IMR-90 (cell line): Measurements from ENCODE around the gene SLC50A1. TPM values are rescaled to one million over a fixed set of nuclear protein-coding genes. Genes with fewer than 3 reads are reported as not detected.

Source experiments
- ATAC-seq: fragments of 200-7000 bp; cut with Tn5 transposase; 2 replicates; pipeline ENCODE4 v1.9.1; 2020; ENCODE audit warnings: low read depth, mild to moderate bottlenecking, moderate library complexity
- BruUV-seq: library from RNA; stranded (reverse); fragments of 400-500 nt; replicated peaks from 2 replicates; lab custom pipeline; 2021; lab: Mats Ljungman, UMichigan
- CTCF ChIA-PET: fragments of 300-600 bp; formaldehyde crosslinking; extraction: SDS; loops from one replicate; lab custom pipeline; 2021; ENCODE audit warnings: antibody characterized with exemption; lab: Yijun Ruan, JAX
- POLR2A ChIA-PET: fragments of 300-600 bp; sonication (Branson Sonifier 250); formaldehyde crosslinking; loops from one replicate; lab custom pipeline; 2022; ENCODE audit warnings: antibody characterized with exemption; ENCODE audit not compliant: unreplicated experiment; lab: Charles Lee
- DNase-seq: peaks from one replicate; pipeline ENCODE4 v3.0.0; 2013
- H2AFZ ChIP-seq: replicated peaks from 2 replicates; pipeline ENCODE3; 2013; ENCODE audit warnings: low read length, mild to moderate bottlenecking; ENCODE audit not compliant: poor library complexity
- H2AK5ac ChIP-seq: 2 replicates; pipeline ENCODE4 v1.6.1; 2013; ENCODE audit warnings: low read depth, low read length, inconsistent platforms
- H2AK9ac ChIP-seq: replicated peaks from 2 replicates; pipeline ENCODE3; 2013; ENCODE audit warnings: mild to moderate bottlenecking, low read depth, low read length, moderate library complexity; ENCODE audit not compliant: poor library complexity
- H2BK120ac ChIP-seq: 2 replicates; pipeline ENCODE4 v1.6.1; 2013; ENCODE audit warnings: low read depth, low read length, inconsistent platforms
- H2BK15ac ChIP-seq: 3 replicates; pipeline ENCODE4 v1.6.1; 2013; ENCODE audit warnings: low read depth, low read length, inconsistent platforms
- H2BK20ac ChIP-seq: 2 replicates; pipeline ENCODE4 v1.6.1; 2013; ENCODE audit warnings: low read depth, mild to moderate bottlenecking, inconsistent platforms, low read length, moderate library complexity
- H2BK5ac ChIP-seq: 2 replicates; pipeline ENCODE4 v1.6.1; 2013; ENCODE audit warnings: mild to moderate bottlenecking, low read depth, low read length, inconsistent platforms; ENCODE audit not compliant: poor library complexity, severe bottlenecking
- H3K14ac ChIP-seq: replicated peaks from 2 replicates; pipeline ENCODE4 v1.6.1; 2013; ENCODE audit warnings: low read depth, low read length, inconsistent platforms
- H3K18ac ChIP-seq: 2 replicates; pipeline ENCODE4 v1.6.1; 2013; ENCODE audit warnings: low read depth, low read length, control low read depth
- H3K23ac ChIP-seq: 2 replicates; pipeline ENCODE4 v1.6.1; 2013; ENCODE audit warnings: low read depth, low read length, inconsistent platforms
- H3K27ac ChIP-seq: 2 replicates; pipeline ENCODE4 v1.5.1; 2013; ENCODE audit warnings: mild to moderate bottlenecking, control low read depth, low read length; ENCODE audit not compliant: insufficient read depth
- H3K27me3 ChIP-seq: 2 replicates; pipeline ENCODE4 v1.6.1; 2013; ENCODE audit warnings: low read length; ENCODE audit not compliant: control insufficient read depth, insufficient read depth
- H3K36me3 ChIP-seq: 2 replicates; pipeline ENCODE4 v1.6.1; 2013; ENCODE audit warnings: low read length, mixed read lengths; ENCODE audit not compliant: control insufficient read depth, insufficient read depth
- H3K4ac ChIP-seq: 2 replicates; pipeline ENCODE4 v1.6.1; 2013; ENCODE audit warnings: low read depth, low read length, inconsistent platforms
- H3K4me1 ChIP-seq: 2 replicates; pipeline ENCODE4 v1.6.1; 2013; ENCODE audit warnings: low read length, mixed read lengths; ENCODE audit not compliant: control insufficient read depth, insufficient read depth
- H3K4me2 ChIP-seq: 2 replicates; pipeline ENCODE4 v1.6.1; 2013; ENCODE audit warnings: low read depth, mild to moderate bottlenecking, control low read depth, low read length, moderate library complexity
- H3K4me3 ChIP-seq: 2 replicates; pipeline ENCODE4 v1.5.1; 2013; ENCODE audit warnings: low read depth, mild to moderate bottlenecking, control low read depth, low read length, moderate library complexity; ENCODE audit not compliant: insufficient read depth
- H3K56ac ChIP-seq: 2 replicates; pipeline ENCODE4 v1.6.1; 2013; ENCODE audit warnings: low read length, inconsistent platforms; ENCODE audit not compliant: insufficient read depth; ENCODE audit errors: extremely low read depth
- H3K79me1 ChIP-seq, 2 experiments: 2 replicates each; pipeline ENCODE4 v1.6.1; 2013; ENCODE audit warnings: low read length in 2 of 2, inconsistent platforms in 1 of 2, low read depth in 1 of 2
- H3K9ac ChIP-seq: 2 replicates; pipeline ENCODE4 v1.6.1; 2013; ENCODE audit warnings: low read depth, low read length, control low read depth
- H3K9me1 ChIP-seq: 2 replicates; pipeline ENCODE4 v1.6.1; 2013; ENCODE audit warnings: low read length, inconsistent platforms; ENCODE audit not compliant: insufficient read depth
- H3K9me3 ChIP-seq: 2 replicates; pipeline ENCODE4 v1.6.1; 2013; ENCODE audit warnings: low read length; ENCODE audit not compliant: control insufficient read depth, insufficient read depth
- H4K20me1 ChIP-seq: 2 replicates; pipeline ENCODE4 v1.6.1; 2013; ENCODE audit warnings: low read length, inconsistent platforms; ENCODE audit not compliant: insufficient read depth
- H4K5ac ChIP-seq: 2 replicates; pipeline ENCODE4 v1.6.1; 2013; ENCODE audit warnings: mild to moderate bottlenecking, low read depth, low read length, control low read depth
- H4K8ac ChIP-seq, 2 experiments: 2 replicates each; pipeline ENCODE4 v1.6.1; 2013; ENCODE audit warnings: low read depth in 2 of 2, low read length in 2 of 2, control low read depth in 1 of 2, inconsistent platforms in 1 of 2
- H4K91ac ChIP-seq: 2 replicates; pipeline ENCODE4 v1.6.1; 2013; ENCODE audit warnings: low read depth, low read length, inconsistent platforms; ENCODE audit not compliant: insufficient read depth
- CHD1 ChIP-seq: IDR thresholded peaks from 2 replicates; pipeline ENCODE4 v1.6.1; 2012; ENCODE audit warnings: low read depth, low read length, improper control_type of control experiment
- MAZ ChIP-seq: IDR thresholded peaks from 2 replicates; pipeline ENCODE4 v1.6.1; 2012; ENCODE audit warnings: low read depth, mild to moderate bottlenecking, low read length, improper control_type of control experiment, moderate library complexity, borderline replicate concordance
- WGBS, 2 experiments: methylation state at CpG; one replicate each; pipeline versions ENCODE4 v1.1.5 to v1.1.7; 2013; ENCODE audit warnings: missing lambda C conversion rate in 2 of 2; ENCODE audit not compliant: insufficient read length in 1 of 2; ENCODE audit errors: extremely low coverage in 2 of 2; 5-methylcytosine and 5-hydroxymethylcytosine counted together
- dilution Hi-C: fragments of 300-500 bp; cut with HindIII; formaldehyde crosslinking; loops from one replicate; pipeline ENCODE4 v1.14.3; 2018; ENCODE audit warnings: low sequenced_read_pairs; ENCODE audit not compliant: unreplicated experiment
- in situ Hi-C: fragments of 300-500 bp; cut with MboI; formaldehyde crosslinking; loops from 3 replicates; pipeline ENCODE4 v1.14.3; 2019; ENCODE audit warnings: low sequenced_read_pairs, inconsistent platforms, mixed read lengths
- intact Hi-C: fragments of 100-400 bp; cut with micrococcal nuclease; formaldehyde crosslinking; loops from 2 replicates; pipeline ENCODE4 v1.10.0; 2022
- microRNA-seq, 2 experiments: library from miRNA; stranded (forward) in 1 of 2; unstranded in 1 of 2; fragments of 10-50 nt in 1 of 2; fragments of <30 nt in 1 of 2; gene quantifications in 1 of 2; microRNA quantifications in 1 of 2; one replicate each; pipeline versions ENCODE3 to v1.1.0; 2013 to 2020; ENCODE audit not compliant: insufficient read depth in 1 of 2, insufficient read length in 1 of 2, unreplicated experiment in 1 of 2
- polyA plus RNA-seq, 3 experiments: library from polyadenylated mRNA; depleted of rRNA; stranded (reverse); fragments of >200 nt; gene quantifications; 2 replicates each; pipeline ENCODE4 v1.2.3, GENCODE V29; 2012; ENCODE audit warnings: low replicate concordance in 1 of 3
- small RNA-seq, 5 experiments: library from RNA; depleted of rRNA; stranded (forward); fragments of <200 nt; gene quantifications; one replicate each; pipeline ENCODE3, GENCODE V24; 2012
- total RNA-seq: library from RNA; depleted of rRNA; stranded (reverse); fragments of >200 nt; gene quantifications from 2 replicates; pipeline ENCODE4 v1.2.3, GENCODE V29; 2012; rRNA removed

SLC50A1 gene
- total and polyA plus RNA-seq, 2 of the 4 experiments (the other 2 are of a cell fraction), result 20.6 to 20.8 TPM

- no peak overlapping the region for H2BK120ac ChIP-seq
- H3K79me1 ChIP-seq, result no peaks in the 10 kb centered on the region
- ChIA-PET POLR2A (interaction anchor here (0.5 kb wide), 1 partner anchor 71 kb away, joined by 3 read pairs; no protein-coding TSS in a partner anchor), CTCF (no interaction called here)
- H4K20me1 ChIP-seq, result no peaks in the 10 kb centered on the region
- H2AFZ ChIP-seq, result no peak overlapping the region
- WGBS, 2 experiments, result 88% methylated on average over 12 of the region's 14 CpGs; no CpG with 5 or more reads in 1 of the 2 experiments
- TF ChIP-seq CHD1, result no peak
- TF ChIP-seq MAZ, result no peak
- H3K18ac ChIP-seq, result no peak overlapping the region
- H3K9me1 ChIP-seq, result peaks cover 4% of the 10 kb centered on the region
- no peaks in the 10 kb centered on the region for H3K9me3 ChIP-seq
- no peak for DNase-seq
- H3K14ac ChIP-seq, result no peak overlapping the region
- no peak overlapping the region for H2BK20ac ChIP-seq
- H3K4me1 ChIP-seq, result peaks cover 4% of the 10 kb centered on the region
- no peak overlapping the region for H2BK15ac ChIP-seq
- ATAC-seq, result no peak
- no TSS peak for BruUV-seq
- H3K56ac ChIP-seq, result no peak overlapping the region
- H3K4me2 ChIP-seq, result no peak overlapping the region
- H3K36me3 ChIP-seq, result peaks cover 4% of the 10 kb centered on the region; the same call in 1 of the 2 replicates
- H3K23ac ChIP-seq, result no peak overlapping the region
- H4K5ac ChIP-seq, result no peak overlapping the region
- H2BK5ac ChIP-seq, result no peak overlapping the region
- intact Hi-C loops, result no loop called here
- in situ Hi-C loops, result no loop called here
- no peak overlapping the region for H3K4me3 ChIP-seq
- no peak overlapping the region for H3K9ac ChIP-seq
- no peak overlapping the region for H4K8ac ChIP-seq
- no peak overlapping the region for H3K4ac ChIP-seq
- dilution Hi-C loops, result no loop called here
- no peaks in the 10 kb centered on the region for H3K27me3 ChIP-seq
- H2AK9ac ChIP-seq, result no peak overlapping the region
- no peak overlapping the region for H2AK5ac ChIP-seq
- no peak overlapping the region for H4K91ac ChIP-seq
- no peak overlapping the region for H3K27ac ChIP-seq
Measured at GRCh38 chr1:155188268-155188667, 52.6 kb downstream of the SLC50A1 start.

Small RNAs within 50 kb of the gene (microRNA-seq; reads per million reads assigned to microRNA genes)
- gene HMGN2P18 (ENCODE audit: insufficient read depth, insufficient read length) (not detected), gene RF00019 (ENCODE audit: insufficient read depth, insufficient read length) (not detected)

Small RNAs within 50 kb of the gene (small RNA-seq; reads per million reads assigned to genes)
- gene HMGN2P18, result 0 reads per million in 5 experiments
- 0 reads per million in 5 experiments for gene RF00019

Other genes starting within 250 kb of the SLC50A1 start
- gene PMVK, start 199.1 kb upstream of the SLC50A1 start, total RNA-seq, result 7.2 and 9.0 TPM in 2 replicates
- 28.1 and 31.8 TPM in 2 replicates for gene PMVK, start 199.1 kb upstream of the SLC50A1 start, polyA plus RNA-seq (2012; rRNA removed)
- 24.2 and 28.3 TPM in 2 replicates for gene PBXIP1, start 179.8 kb upstream of the SLC50A1 start, total RNA-seq
- gene PBXIP1, start 179.8 kb upstream of the SLC50A1 start, polyA plus RNA-seq (2012; rRNA removed), result 40.5 and 44.2 TPM in 2 replicates
- 5.3 and 5.4 TPM in 2 replicates for gene PYGO2, start 174.1 kb upstream of the SLC50A1 start, total RNA-seq
- 12.3 and 14.8 TPM in 2 replicates for gene PYGO2, start 174.1 kb upstream of the SLC50A1 start, polyA plus RNA-seq (2012; rRNA removed)
- gene SHC1, start 165.1 kb upstream of the SLC50A1 start, total RNA-seq, result 291 and 355 TPM in 2 replicates
- 337 and 352 TPM in 2 replicates for gene SHC1, start 165.1 kb upstream of the SLC50A1 start, polyA plus RNA-seq (2012; rRNA removed)
- 129 and 140 TPM in 2 replicates for gene CKS1B, start 161.2 kb upstream of the SLC50A1 start, total RNA-seq
- 195 and 272 TPM in 2 replicates for gene CKS1B, start 161.2 kb upstream of the SLC50A1 start, polyA plus RNA-seq (2012; rRNA removed)
- gene FLAD1, start 152.5 kb upstream of the SLC50A1 start, total RNA-seq, result 19.7 and 26.3 TPM in 2 replicates
- gene FLAD1, start 152.5 kb upstream of the SLC50A1 start, polyA plus RNA-seq (2012; rRNA removed), result 37.3 and 39.9 TPM in 2 replicates
- not detected in 2 replicates for gene LENEP, start 142.3 kb upstream of the SLC50A1 start, total RNA-seq
- not detected in 2 replicates for gene LENEP, start 142.3 kb upstream of the SLC50A1 start, polyA plus RNA-seq (2012; rRNA removed)
- gene ZBTB7B, start 133.1 kb upstream of the SLC50A1 start, total RNA-seq, result 7.2 and 7.7 TPM in 2 replicates
- 17.4 and 22.4 TPM in 2 replicates for gene ZBTB7B, start 133.1 kb upstream of the SLC50A1 start, polyA plus RNA-seq (2012; rRNA removed)
- gene DCST2, start 102.1 kb upstream of the SLC50A1 start, total RNA-seq, result not detected in 2 replicates
- 0.14 and 0.30 TPM in 2 replicates for gene DCST2, start 102.1 kb upstream of the SLC50A1 start, polyA plus RNA-seq (2012; rRNA removed)
- not detected in 2 replicates for gene DCST1, start 102.0 kb upstream of the SLC50A1 start, total RNA-seq
- gene DCST1, start 102.0 kb upstream of the SLC50A1 start, polyA plus RNA-seq (2012; rRNA removed), result not detected in 2 replicates
- 25.6 and 29.7 TPM in 2 replicates for gene ADAM15, start 84.5 kb upstream of the SLC50A1 start, total RNA-seq
- 52.4 and 65.6 TPM in 2 replicates for gene ADAM15, start 84.5 kb upstream of the SLC50A1 start, polyA plus RNA-seq (2012; rRNA removed)
- 3.3 and 3.8 TPM in 2 replicates for gene EFNA4, start 72.1 kb upstream of the SLC50A1 start, total RNA-seq
- 11.8 and 16.3 TPM in 2 replicates for gene EFNA4, start 72.1 kb upstream of the SLC50A1 start, polyA plus RNA-seq (2012; rRNA removed)
- gene EFNA3, start 57.0 kb upstream of the SLC50A1 start, total RNA-seq, result 0.56 and 0.72 TPM in 2 replicates
- gene EFNA3, start 57.0 kb upstream of the SLC50A1 start, polyA plus RNA-seq (2012; rRNA removed), result 1.6 TPM in 2 replicates
- gene EFNA1, start 8.0 kb upstream of the SLC50A1 start, total RNA-seq, result 0.28 and 0.90 TPM in 2 replicates
- gene EFNA1, start 8.0 kb upstream of the SLC50A1 start, polyA plus RNA-seq (2012; rRNA removed), result 1.4 and 1.6 TPM in 2 replicates
- gene DPM3, start 4.7 kb downstream of the SLC50A1 start, total RNA-seq, result 29.0 and 30.6 TPM in 2 replicates
- gene DPM3, start 4.7 kb downstream of the SLC50A1 start, polyA plus RNA-seq (2012; rRNA removed), result 129 and 138 TPM in 2 replicates
- gene KRTCAP2, start 37.5 kb downstream of the SLC50A1 start, total RNA-seq, result 76.1 and 76.7 TPM in 2 replicates
- 189 and 232 TPM in 2 replicates for gene KRTCAP2, start 37.5 kb downstream of the SLC50A1 start, polyA plus RNA-seq (2012; rRNA removed)
- 2.3 and 2.5 TPM in 2 replicates for gene TRIM46, start 38.0 kb downstream of the SLC50A1 start, total RNA-seq
- gene TRIM46, start 38.0 kb downstream of the SLC50A1 start, polyA plus RNA-seq (2012; rRNA removed), result 6.2 and 6.9 TPM in 2 replicates
- gene THBS3, start 72.0 kb downstream of the SLC50A1 start, total RNA-seq, result 13.1 and 15.1 TPM in 2 replicates
- 28.3 and 30.4 TPM in 2 replicates for gene THBS3, start 72.0 kb downstream of the SLC50A1 start, polyA plus RNA-seq (2012; rRNA removed)
- 51.4 and 67.2 TPM in 2 replicates for gene MTX1, start 72.8 kb downstream of the SLC50A1 start, total RNA-seq
- 73.7 and 73.9 TPM in 2 replicates for gene MTX1, start 72.8 kb downstream of the SLC50A1 start, polyA plus RNA-seq (2012; rRNA removed)
- gene ENTREP3, start 119.6 kb downstream of the SLC50A1 start, total RNA-seq, result 1.4 TPM in 2 replicates
- gene ENTREP3, start 119.6 kb downstream of the SLC50A1 start, polyA plus RNA-seq (2012; rRNA removed), result 23.8 and 27.9 TPM in 2 replicates
- gene SCAMP3, start 126.5 kb downstream of the SLC50A1 start, total RNA-seq, result 29.2 and 30.5 TPM in 2 replicates
- 118 and 144 TPM in 2 replicates for gene SCAMP3, start 126.5 kb downstream of the SLC50A1 start, polyA plus RNA-seq (2012; rRNA removed)
- 19.2 and 19.7 TPM in 2 replicates for gene CLK2, start 137.7 kb downstream of the SLC50A1 start, total RNA-seq
- gene CLK2, start 137.7 kb downstream of the SLC50A1 start, polyA plus RNA-seq (2012; rRNA removed), result 53.0 and 61.2 TPM in 2 replicates
- gene HCN3, start 141.6 kb downstream of the SLC50A1 start, total RNA-seq, result 0.36 and 0.83 TPM in 2 replicates
- gene HCN3, start 141.6 kb downstream of the SLC50A1 start, polyA plus RNA-seq (2012; rRNA removed), result 2.7 and 2.9 TPM in 2 replicates
- gene PKLR, start 165.6 kb downstream of the SLC50A1 start, total RNA-seq, result not detected in 2 replicates
- 0.03 TPM in 1 of 2 replicates, not detected in the other for gene PKLR, start 165.6 kb downstream of the SLC50A1 start, polyA plus RNA-seq (2012; rRNA removed)
- gene FDPS, start 173.0 kb downstream of the SLC50A1 start, total RNA-seq, result 176 and 191 TPM in 2 replicates
- gene FDPS, start 173.0 kb downstream of the SLC50A1 start, polyA plus RNA-seq (2012; rRNA removed), result 183 and 186 TPM in 2 replicates
- gene RUSC1, start 185.0 kb downstream of the SLC50A1 start, total RNA-seq, result 4.1 and 4.2 TPM in 2 replicates
- 31.4 and 32.7 TPM in 2 replicates for gene RUSC1, start 185.0 kb downstream of the SLC50A1 start, polyA plus RNA-seq (2012; rRNA removed)